ENCODE data around the gene FARP1.

Gene FARP1

GRCh38 chr13:98445340-98446233 lies 302.7 kb downstream of the FARP1 start:
- peak; percentile 49 for DNase-seq

GRCh38 chr13:98446234-98446621 lies 303.3 kb downstream of the FARP1 start:
- DNase-seq, result no peak

DNA sequence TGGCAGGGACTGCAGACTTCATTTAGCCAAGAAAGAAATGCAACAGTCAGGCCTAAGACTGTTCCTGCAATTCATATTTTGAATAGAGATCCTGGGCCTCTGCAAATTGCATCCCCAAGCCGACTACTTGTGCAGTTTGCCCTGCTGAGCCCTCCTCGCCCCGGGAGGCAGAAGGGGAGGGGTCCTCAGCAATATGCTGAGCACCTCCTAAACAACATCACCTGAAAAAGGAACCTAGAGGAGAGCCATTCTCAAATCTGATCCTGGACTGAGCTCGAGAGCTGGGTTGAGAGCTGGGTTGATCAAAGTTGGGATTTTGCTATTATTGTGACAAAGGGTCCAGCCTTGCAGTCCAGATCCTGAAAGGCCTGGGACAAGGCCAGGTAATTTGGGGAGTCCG lies 304.2 kb downstream of the FARP1 start:
- DNase-seq, result no peak

DNA sequence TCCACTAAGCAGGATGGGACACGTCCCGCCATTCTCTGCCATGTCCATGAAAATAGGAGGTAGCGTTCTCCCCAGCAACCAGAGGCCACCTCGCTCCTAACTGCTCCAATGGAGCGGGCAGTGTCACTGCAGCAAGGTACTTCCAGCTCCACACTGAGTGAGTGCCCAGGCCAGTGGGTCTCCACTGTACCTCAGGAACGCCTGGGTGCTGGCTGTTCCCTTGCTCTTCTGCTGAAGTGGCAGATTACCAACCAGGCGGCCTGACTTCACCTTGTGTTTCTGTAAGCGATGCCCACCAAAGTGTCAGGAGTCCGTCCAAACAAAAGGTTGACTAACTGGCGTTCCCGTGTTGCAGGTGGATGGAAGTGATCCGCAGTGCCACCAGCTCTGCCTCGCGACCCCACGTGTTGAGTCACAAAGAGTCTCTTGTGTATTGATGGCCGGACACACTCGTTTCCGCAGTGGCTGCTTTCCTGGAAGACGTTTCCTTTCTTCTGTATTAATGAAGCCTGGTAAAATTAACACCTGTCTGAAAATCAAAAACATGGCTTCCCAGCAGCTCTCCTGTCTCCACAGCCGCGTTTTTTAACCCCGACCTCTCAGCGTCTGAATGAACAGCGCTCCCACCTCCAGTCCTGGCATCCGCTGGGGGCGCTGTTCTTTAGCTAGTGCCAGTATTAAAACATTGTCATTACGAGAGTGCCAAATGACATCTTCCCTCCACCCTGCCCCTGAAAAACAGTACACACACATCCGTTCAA lies 305.2 kb downstream of the FARP1 start:
- peak; percentile 49 for DNase-seq

- no peak for DNase-seq
Observed at GRCh38 chr13:98448642-98448928, 305.7 kb downstream of the FARP1 start.

DNA sequence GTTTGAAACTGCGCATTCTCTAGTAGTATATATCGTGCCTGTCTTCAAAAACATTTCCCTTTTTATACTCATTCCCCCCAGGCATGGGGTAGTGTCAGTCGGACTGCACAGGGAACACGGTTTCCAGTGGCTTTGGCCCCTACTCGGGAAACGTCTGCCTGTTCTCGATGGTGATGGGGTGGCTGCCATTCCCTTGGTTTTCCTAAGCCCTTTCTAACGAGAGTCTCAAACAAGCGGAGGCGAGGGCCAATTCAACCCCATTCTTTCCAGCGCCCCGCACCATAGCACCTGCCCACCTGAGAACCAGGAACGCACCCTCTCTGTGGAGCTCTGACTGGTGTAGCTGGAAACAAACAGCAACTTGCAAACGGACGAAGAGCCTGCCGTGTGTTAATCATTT lies 306.4 kb downstream of the FARP1 start:
- DNase-seq, result no peak

- no peak for DNase-seq
Observed at GRCh38 chr13:98450026-98450425, 307.1 kb downstream of the FARP1 start.

GRCh38 chr13:98450539-98451111 lies 307.7 kb downstream of the FARP1 start:
- DNase-seq, result no peak

DNA sequence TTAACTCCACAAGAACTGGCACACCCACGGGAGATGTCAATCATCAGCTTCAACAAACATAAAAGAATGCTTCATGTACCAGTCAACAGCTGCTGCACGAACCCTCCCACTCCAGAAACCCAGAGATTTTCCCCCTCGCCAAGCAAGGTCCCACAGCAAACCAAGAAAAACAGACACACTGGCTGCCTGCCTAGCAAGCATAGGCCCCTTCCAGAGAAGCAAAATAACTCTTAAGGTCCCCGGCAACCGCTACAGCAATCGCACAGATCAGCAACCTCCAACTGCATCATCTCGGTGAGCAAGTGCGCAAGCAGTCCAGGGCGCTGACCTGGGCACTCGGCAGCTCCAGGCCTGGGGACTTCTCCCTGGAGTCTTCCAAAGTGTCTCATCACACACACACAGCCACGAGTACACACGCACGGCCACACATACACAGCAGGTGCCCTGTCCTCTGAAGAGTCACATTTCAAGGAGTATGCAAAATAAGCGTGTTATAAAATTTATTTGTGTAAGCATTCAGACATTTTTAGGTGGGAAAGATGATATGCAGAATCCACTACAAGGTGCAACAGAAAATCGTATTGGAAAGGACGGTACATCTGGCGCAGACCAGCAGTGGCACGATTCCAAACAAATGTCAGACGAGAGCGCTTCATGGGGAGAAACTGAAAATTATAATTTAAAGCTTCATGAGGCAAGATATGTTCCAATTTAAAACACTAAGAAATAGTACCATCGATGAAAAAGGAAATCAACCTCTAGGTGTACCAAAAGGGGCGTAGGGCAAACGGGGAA lies 309.0 kb downstream of the FARP1 start:
- DNase-seq, result peak; percentile 61

DNA sequence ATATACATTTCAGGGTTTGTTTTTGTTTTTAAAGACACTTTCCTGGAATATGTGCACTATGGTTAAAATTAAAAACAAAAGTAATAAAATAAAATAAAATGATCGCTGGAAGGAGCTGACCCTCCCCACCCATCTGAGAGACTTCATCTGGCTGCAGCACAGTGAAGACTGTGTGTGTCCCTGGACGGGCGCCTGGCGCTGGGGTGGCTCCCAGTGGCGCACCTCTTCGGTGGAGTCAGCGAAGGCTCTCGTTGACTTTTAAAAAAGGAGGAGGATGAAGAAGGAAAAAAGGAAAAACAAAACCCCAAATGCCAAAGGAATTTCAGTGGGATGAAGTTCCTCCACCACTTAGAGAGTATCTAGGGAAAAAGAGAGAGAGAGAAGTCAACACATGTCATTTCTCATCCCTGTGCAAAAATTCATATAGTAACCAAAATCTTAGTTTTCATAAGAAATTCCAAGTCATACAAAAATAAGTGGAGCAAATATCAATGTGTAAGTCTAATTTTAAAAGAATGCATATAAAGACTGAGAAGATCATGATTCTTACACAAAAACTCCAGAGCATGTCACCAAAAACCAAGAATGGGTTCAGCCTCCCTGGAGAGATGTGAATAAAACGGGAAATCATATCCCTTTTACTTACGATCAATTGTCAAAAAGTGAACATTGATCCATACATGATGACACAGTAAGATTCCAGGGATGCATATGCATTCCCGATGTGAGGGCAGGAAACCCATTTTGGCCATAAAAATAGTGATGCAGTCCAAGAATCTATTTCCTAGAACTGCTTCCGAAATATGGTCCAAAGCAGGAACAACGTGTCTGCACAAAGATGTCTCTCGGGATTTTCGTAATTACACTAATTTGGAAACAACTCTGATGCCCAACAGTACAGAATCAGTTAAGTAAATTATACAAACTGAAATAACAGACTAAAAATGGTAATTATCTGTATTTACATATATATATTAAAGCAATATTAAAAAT lies 310.3 kb downstream of the FARP1 start:
- peak; percentile 88 for DNase-seq

DNA sequence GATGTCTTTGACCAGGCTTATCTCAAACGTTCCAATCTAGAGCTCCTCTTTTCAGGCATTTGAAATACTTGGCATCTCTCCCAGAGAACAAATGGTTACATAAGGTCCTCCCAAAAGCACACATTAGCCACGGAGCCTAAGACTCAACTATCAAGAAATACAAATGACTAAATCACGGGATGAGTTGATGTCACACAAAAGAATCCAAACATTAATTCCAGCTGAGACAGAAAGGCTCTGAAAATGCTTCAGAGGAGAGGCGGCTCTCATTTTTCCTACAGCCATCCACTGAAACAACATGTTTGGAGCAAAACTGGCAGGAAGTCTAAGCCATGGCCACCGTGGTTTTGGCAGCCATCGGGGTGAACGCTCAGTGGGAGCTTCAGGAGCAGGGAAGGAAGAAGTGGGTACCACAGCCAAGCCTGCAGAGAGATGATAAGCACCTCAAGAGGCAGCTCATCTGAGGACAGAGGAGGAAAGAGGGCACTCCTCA lies 311.5 kb downstream of the FARP1 start:
- peak; percentile 97 for DNase-seq

DNA sequence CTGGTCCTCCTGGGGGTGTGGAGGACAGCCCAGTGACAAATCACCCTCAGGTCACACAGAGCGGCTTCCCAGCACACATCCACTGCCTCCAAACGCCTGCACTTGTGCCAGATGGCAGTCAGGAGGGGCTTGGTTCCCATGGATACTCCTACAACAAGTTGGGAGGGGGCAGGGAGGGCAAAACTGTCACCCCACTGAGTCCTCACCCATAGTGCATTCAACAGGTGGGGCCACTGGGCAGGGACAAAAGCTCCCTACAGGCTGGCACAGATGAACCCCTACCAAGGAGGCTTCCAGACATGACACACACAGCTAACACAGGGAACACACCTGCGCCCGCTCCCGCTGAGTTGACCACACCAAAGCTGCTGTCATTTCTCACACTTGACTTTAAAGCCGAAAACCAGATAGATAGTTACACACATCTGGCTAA lies 313.5 kb downstream of the FARP1 start:
- no peak for DNase-seq

DNA sequence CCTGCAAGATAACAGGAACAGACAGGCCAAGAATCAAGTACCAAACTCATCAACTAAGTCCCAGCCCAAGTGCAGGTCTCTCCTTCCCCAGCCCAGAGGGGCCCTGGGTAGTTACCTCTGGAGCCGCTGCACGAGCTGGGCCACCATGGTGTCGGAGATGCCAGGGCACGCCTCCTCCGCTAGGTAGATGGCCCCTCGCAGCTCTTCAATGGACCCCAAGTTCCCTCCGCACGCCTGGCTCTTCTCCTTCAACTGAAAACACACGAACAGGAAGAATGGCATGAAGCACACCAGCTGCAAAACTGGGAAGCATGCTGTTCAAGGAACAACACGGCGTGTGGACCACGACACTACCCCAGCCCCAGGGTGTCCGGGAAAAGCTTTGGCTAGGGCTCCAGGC lies 314.2 kb downstream of the FARP1 start:
- no peak for DNase-seq

DNA sequence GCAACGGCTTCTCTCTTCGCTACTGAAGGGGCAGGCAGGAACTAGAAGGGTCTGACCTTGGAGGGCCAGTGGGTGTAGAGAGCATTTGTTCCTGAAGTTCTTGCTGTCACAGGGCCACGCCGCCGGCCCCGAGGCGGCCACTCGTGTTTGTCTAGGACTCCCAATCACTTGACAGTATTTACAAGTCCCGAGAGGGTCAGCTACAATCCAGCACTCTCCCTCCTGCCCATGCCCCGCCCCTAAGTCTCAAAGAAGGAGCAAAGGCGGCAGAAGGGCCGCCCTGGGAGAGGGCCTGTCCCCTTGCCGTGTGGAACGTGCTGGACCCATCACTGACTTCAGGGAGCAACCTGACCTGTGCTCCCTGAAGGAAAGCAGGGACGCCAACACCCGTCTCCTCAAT lies 315.5 kb downstream of the FARP1 start:
- no peak for DNase-seq

DNA sequence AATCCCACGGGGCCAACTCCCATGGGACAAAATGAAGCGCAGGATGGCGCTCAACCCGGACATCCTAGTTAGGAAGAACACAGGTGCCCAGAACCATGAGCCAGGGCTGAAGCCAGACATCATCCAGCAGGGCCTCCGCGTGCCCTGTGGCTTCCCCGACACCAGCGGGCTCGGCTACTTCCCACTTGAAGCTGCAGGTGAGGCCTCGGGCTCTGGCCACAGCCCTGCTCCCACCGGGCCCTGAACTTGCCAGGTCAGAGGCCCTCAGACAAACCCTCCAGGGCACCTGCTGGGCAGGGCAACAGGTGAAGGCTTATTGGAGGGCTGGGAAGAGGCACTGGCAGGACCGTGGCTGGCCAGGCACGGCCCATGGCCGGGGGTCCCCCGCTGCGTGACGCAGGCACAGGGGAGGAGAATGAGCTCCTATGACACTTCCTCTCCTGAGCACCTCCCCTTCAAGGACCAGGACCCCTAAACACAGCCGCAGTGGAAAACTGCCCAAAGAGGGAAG lies 316.3 kb downstream of the FARP1 start:
- no peak for DNase-seq

GRCh38 chr13:98459721-98460370 lies 317.0 kb downstream of the FARP1 start:
- DNase-seq, result no peak

GRCh38 chr13:98460516-98460915 lies 317.6 kb downstream of the FARP1 start:
- DNase-seq, result no peak

DNA sequence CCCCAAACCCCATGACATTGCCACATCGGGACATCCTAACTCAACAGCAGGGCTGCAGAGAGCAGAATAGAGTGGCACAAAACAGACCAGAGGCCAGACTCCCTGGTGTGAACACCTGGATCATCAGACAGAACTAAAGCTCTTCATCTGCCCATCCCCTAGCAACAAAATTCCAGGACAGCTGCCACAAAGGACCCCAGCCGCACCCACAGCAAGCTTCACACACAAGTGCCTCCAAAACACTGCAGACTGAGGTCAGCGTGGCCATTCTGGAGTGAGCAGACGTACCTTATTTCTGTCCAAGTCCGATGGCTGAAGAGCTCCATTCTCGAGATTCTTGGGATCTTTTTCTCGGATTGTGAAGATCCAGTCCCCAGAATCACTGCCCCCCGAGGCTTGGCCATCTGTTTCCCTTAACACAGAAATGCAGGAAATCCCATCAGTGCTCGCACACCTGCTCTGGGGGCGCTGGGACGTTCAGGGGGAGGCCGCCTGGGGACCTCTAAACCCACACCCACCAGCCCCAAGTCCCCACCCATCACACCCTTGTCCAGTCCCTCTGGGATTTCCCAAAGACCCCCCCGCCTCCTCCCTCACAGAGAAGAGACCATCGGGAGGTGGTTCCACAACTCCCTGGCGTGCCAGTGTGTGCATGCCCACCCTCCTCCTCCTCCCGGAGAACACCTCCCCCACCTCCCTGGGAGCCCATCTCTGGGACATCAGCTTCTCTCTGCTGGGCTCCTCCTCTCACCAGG lies 318.8 kb downstream of the FARP1 start:
- no peak for DNase-seq

DNA sequence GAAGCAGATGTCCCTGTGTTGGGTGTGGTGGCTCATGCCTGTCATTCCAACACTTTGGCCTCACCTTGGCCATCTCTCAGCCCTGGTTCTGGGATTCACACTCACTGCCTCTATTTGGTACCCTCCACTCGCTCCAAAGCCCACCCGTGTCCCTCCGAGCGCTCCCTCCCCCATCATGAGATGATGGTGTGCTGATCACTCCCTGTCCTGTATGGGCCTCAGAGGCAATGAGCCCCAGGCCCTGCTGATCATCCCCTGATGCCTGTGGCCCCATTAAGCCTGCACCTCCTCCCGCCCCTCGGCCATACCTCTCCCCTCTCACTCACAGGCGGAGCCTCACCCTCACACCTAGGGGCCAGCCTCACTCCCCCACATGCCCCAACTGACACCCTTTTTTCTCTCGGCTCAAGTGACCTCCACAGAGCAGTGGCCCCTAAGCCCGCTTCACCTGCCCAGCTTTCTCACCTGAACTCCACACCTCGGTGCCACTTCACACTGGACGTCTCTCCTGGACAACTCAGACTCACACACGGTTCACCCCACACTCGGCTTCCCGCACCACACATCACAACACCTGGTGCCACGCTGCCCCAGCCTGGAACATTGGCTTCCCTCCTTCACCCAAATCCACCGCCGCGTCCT lies 319.5 kb downstream of the FARP1 start:
- no peak for DNase-seq

Measured in fibroblast of skin of back (primary cell).